Panc1 (cell line): ENCODE data around the gene TEAD2. TPM values are rescaled to one million over a fixed set of nuclear protein-coding genes. Genes with fewer than 3 reads are reported as not detected.
"Not testable (repeated sequence)": the region's sequence is repeated elsewhere in the genome, so short reads cannot be mapped to it uniquely, and the experiment has no call there.

Experiments
- ATAC-seq: fragments of 200-7000 bp; cut with Tn5 transposase; 2 replicates; pipeline ENCODE4 v1.9.1; 2020; ENCODE audit warnings: mild to moderate bottlenecking, moderate library complexity
- BruUV-seq: library from RNA; stranded (reverse); fragments of 400-500 nt; replicated peaks from 2 replicates; lab custom pipeline; 2021; lab: Mats Ljungman, UMichigan
- CTCF ChIA-PET: fragments of 300-600 bp; sonication (Branson Sonifier 250); formaldehyde crosslinking; loops from one replicate; lab custom pipeline; 2022; ENCODE audit warnings: antibody characterized with exemption; lab: Charles Lee
- POLR2A ChIA-PET: fragments of 300-600 bp; sonication (Branson Sonifier 250); formaldehyde crosslinking; loops from one replicate; lab custom pipeline; 2022; ENCODE audit warnings: antibody characterized with exemption; lab: Charles Lee
- DNase-seq: peaks from one replicate; pipeline ENCODE4 v3.0.0-alpha.2; 2010; ENCODE audit warnings: low read depth, low spot score
- H3K27ac ChIP-seq: 2 replicates; pipeline ENCODE4 v1.5.1; 2011; ENCODE audit warnings: mild to moderate bottlenecking, low read length, inconsistent platforms
- H3K27me3 ChIP-seq: fragments of 200-500 bp; sonication (Bioruptor generic); 2 replicates; pipeline ENCODE4 v1.6.0; 2014; ENCODE audit warnings: low read length, inconsistent platforms; ENCODE audit not compliant: control insufficient read depth, insufficient read depth
- H3K36me3 ChIP-seq: fragments of 200-500 bp; sonication (Bioruptor generic); 2 replicates; pipeline ENCODE4 v1.5.1; 2014; ENCODE audit warnings: inconsistent platforms, mild to moderate bottlenecking, low read length, moderate library complexity; ENCODE audit not compliant: control insufficient read depth, insufficient read depth
- H3K4me1 ChIP-seq: 2 replicates; pipeline ENCODE4 v1.5.1; 2011; ENCODE audit warnings: inconsistent platforms, mild to moderate bottlenecking, low read length, moderate library complexity; ENCODE audit not compliant: control insufficient read depth, insufficient read depth
- H3K4me3 ChIP-seq, 2 experiments: 2 replicates each; pipeline ENCODE4 v1.5.1; 2011 to 2012; ENCODE audit warnings: low read depth in 2 of 2, low read length in 2 of 2, mild to moderate bottlenecking in 2 of 2, inconsistent platforms in 1 of 2, moderate library complexity in 1 of 2
- H3K9me3 ChIP-seq: fragments of 200-500 bp; sonication (Bioruptor generic); 2 replicates; pipeline ENCODE4 v1.5.1; 2014; ENCODE audit warnings: low read depth, mild to moderate bottlenecking, inconsistent platforms, low read length, moderate library complexity; ENCODE audit not compliant: control insufficient read depth, insufficient read depth
- POLR2AphosphoS5 ChIP-seq: IDR thresholded peaks from 2 replicates; pipeline ENCODE4 v1.6.1; 2012; ENCODE audit warnings: mild to moderate bottlenecking, low read depth, low read length, moderate library complexity
- REST ChIP-seq, 2 experiments: IDR thresholded peaks; 2 replicates each; pipeline ENCODE4 v1.6.1; 2011 to 2012; ENCODE audit warnings: low read depth in 2 of 2, control low read depth in 1 of 2, low read length in 1 of 2, mild to moderate bottlenecking in 1 of 2, moderate library complexity in 1 of 2; ENCODE audit not compliant: insufficient read depth in 1 of 2
- SIN3A ChIP-seq: IDR thresholded peaks from 2 replicates; pipeline ENCODE4 v1.6.1; 2012; ENCODE audit warnings: low read depth, mild to moderate bottlenecking, low read length, moderate library complexity, borderline replicate concordance; ENCODE audit not compliant: insufficient read depth
- TCF7L2 ChIP-seq: IDR thresholded peaks from 2 replicates; pipeline ENCODE4 v1.6.1; 2011; ENCODE audit warnings: mild to moderate bottlenecking, low read depth, low read length, inconsistent platforms
- in situ Hi-C: cut with HindIII; loops from 2 replicates; pipeline ENCODE4 v1.10.0; 2016; ENCODE audit warnings: low sequenced_read_pairs, low pct_unique_long_range_greater_than_20kb
- intact Hi-C: fragments of 100-400 bp; cut with micrococcal nuclease; formaldehyde crosslinking; loops from one replicate; pipeline ENCODE4 v1.10.0; 2022; ENCODE audit not compliant: unreplicated experiment
- total RNA-seq: library from RNA; stranded (reverse); gene quantifications from one replicate; pipeline ENCODE4 v1.2.1, GENCODE V29; 2021; ENCODE audit not compliant: unreplicated experiment
- TF ChIP-seq, protein P1 (sequence below): fragments of 450-650 bp; IDR thresholded peaks from 2 replicates; pipeline ENCODE4 v1.5.1; 2017; ENCODE audit warnings: mild to moderate bottlenecking

The TEAD2 gene
- total RNA-seq, 1 experiment from 2014 or later: 31.9 TPM

- DNase-seq: no peak
- in situ Hi-C loops: no loop called here
- ATAC-seq: no peak
- H3K36me3 ChIP-seq: no peaks in the 10 kb centered on the region
- TF ChIP-seq TCF7L2: no peak
- TF ChIP-seq, protein P1, sequence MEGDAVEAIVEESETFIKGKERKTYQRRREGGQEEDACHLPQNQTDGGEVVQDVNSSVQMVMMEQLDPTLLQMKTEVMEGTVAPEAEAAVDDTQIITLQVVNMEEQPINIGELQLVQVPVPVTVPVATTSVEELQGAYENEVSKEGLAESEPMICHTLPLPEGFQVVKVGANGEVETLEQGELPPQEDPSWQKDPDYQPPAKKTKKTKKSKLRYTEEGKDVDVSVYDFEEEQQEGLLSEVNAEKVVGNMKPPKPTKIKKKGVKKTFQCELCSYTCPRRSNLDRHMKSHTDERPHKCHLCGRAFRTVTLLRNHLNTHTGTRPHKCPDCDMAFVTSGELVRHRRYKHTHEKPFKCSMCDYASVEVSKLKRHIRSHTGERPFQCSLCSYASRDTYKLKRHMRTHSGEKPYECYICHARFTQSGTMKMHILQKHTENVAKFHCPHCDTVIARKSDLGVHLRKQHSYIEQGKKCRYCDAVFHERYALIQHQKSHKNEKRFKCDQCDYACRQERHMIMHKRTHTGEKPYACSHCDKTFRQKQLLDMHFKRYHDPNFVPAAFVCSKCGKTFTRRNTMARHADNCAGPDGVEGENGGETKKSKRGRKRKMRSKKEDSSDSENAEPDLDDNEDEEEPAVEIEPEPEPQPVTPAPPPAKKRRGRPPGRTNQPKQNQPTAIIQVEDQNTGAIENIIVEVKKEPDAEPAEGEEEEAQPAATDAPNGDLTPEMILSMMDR: no peak
- TF ChIP-seq POLR2AphosphoS5: no peak
- no peak for TF ChIP-seq SIN3A
- TF ChIP-seq REST (IDR thresholded peaks at IDR 0.05; ENCODE audit: insufficient read depth in 1 of 2, low read depth in 2 of 2, low read length in 1 of 2): no peak
- no TSS peak for BruUV-seq
- H3K27me3 ChIP-seq: no peaks in the 10 kb centered on the region
- H3K27ac ChIP-seq: no peak overlapping the region
- intact Hi-C loops: no loop called here
- no peak overlapping the region for H3K4me3 ChIP-seq
- ChIA-PET CTCF (no interaction called here), POLR2A (no interaction called here)
- H3K4me1 ChIP-seq: no peaks in the 10 kb centered on the region
- no peaks in the 10 kb centered on the region for H3K9me3 ChIP-seq
Observed at GRCh38 chr19:49333418-49333805, 28.8 kb downstream of the TEAD2 start.

GRCh38 chr19:49332691-49333417 lies 29.4 kb downstream of the TEAD2 start:
- ATAC-seq, H3K27ac ChIP-seq, H3K9me3 ChIP-seq, BruUV-seq, in situ Hi-C loops, H3K36me3 ChIP-seq, DNase-seq, H3K27me3 ChIP-seq, POLR2A ChIA-PET, intact Hi-C loops, H3K4me1 ChIP-seq, CTCF ChIA-PET, H3K4me3 ChIP-seq: not testable (repeated sequence)

GRCh38 chr19:49331616-49332055 lies 30.6 kb downstream of the TEAD2 start:
- Histone ChIP-seq H3K27ac (no peak overlapping the region), H3K4me1 (no peaks in the 10 kb centered on the region), H3K9me3 (no peaks in the 10 kb centered on the region), H3K36me3 (no peaks in the 10 kb centered on the region), H3K27me3 (no peaks in the 10 kb centered on the region), H3K4me3 (no peak overlapping the region)
- TF ChIP-seq REST (IDR thresholded peaks at IDR 0.05; ENCODE audit: insufficient read depth in 1 of 2, low read depth in 2 of 2, low read length in 1 of 2): no peak
- TF ChIP-seq POLR2AphosphoS5: no peak
- TF ChIP-seq, protein P1: no peak
- no peak for TF ChIP-seq SIN3A
- TF ChIP-seq TCF7L2: no peak
- peak; percentile 87 for ATAC-seq
- in situ Hi-C loops: no loop called here
- ChIA-PET POLR2A (no interaction called here), CTCF (no interaction called here)
- BruUV-seq: no TSS peak
- intact Hi-C loops: no loop called here
- DNase-seq: no peak
